ENCODE data around the gene GSN.

GSN gene

DNA sequence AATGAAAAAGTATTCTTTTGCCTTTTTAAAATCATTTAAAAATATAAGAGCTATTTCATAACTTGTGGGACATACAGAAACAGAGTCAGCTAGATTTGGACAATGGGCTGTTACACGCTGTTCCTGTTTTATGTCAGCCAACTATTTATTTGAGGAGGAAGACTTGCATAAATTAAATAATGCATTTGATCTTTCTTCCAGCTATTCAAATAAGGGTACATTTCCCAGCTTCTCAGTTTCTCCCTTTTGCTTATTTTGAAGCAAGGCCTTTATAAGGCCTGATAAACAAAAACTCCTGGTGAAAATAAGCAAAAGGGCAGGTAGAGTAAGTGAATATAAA lies 95.6 kb downstream of the GSN start:
- Histone ChIP-seq H3K4me1 (ENCODE audit: control insufficient read depth, insufficient read depth, low read length) (peaks cover 5% of the 10 kb centered on the region), H3K9me3 (ENCODE audit: control insufficient read depth, low read length) (no peaks in the 10 kb centered on the region), H3K27ac (ENCODE audit: insufficient read depth, low read depth, low read length, poor library complexity, severe bottlenecking) (no peak overlapping the region), H3K4me3 (ENCODE audit: insufficient read depth, low read depth, low read length) (no peak overlapping the region), H3K27me3 (ENCODE audit: control insufficient read depth, insufficient read depth, low read length, poor library complexity, severe bottlenecking) (no peaks in the 10 kb centered on the region), H3K36me3 (ENCODE audit: control insufficient read depth, insufficient read depth, low read length) (no peaks in the 10 kb centered on the region)
- 100% methylated on average over 1 of the region's 1 CpG; no CpG with 5 or more reads in 1 of the 2 experiments for WGBS, 2 experiments

DNA sequence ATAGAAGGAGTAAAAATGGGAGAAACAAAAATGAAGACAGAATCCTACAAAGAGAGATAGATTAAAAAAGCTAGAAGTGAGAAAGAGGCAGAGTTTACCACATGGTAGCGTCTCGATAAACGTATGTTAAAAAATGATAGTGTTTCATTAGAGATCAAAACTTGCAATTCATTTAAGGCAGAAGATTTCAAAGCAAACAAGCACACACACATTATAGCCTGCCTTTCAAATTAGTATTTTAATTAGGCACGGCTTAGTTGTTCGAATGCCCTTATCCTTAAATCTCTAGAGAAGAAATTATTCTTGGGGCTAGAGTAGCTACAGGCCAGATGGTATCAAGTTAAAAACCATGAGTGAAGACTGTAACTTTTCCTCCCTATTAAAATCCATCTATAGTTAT lies 96.1 kb downstream of the GSN start:
- peaks cover 4% of the 10 kb centered on the region for H3K27me3 ChIP-seq (ENCODE audit: control insufficient read depth, insufficient read depth, low read length, poor library complexity, severe bottlenecking)
- no peaks in the 10 kb centered on the region for H3K36me3 ChIP-seq (ENCODE audit: control insufficient read depth, insufficient read depth, low read length)
- WGBS, 2 experiments, result 92 to 100% methylated on average over 3 to 5 of the region's 5 CpGs
- no peak overlapping the region for H3K27ac ChIP-seq (ENCODE audit: insufficient read depth, low read depth, low read length, poor library complexity, severe bottlenecking)
- no peak overlapping the region for H3K4me3 ChIP-seq (ENCODE audit: insufficient read depth, low read depth, low read length)
- peaks cover 5% of the 10 kb centered on the region for H3K4me1 ChIP-seq (ENCODE audit: control insufficient read depth, insufficient read depth, low read length)
- no peaks in the 10 kb centered on the region for H3K9me3 ChIP-seq (ENCODE audit: control insufficient read depth, low read length)

DNA sequence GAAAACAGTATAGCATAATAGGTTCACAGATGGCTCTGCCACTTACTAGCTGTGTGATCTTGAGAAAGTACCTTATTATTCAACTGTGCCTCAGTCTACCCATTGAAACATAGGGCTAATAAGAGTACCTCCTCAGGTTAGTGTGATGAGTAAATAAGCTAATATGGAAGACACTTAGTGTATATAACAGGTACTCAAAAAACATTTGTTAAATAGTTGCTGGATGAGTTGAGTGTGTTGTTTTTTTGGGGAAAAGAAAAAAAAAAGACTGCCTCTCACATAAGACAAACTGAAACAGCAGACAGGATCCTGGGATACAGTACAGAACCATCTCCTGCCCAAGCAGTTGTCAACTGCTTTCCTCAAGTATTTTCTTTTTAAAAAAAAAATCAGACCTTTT lies 96.9 kb downstream of the GSN start:
- Histone ChIP-seq H3K36me3 (ENCODE audit: control insufficient read depth, insufficient read depth, low read length) (no peaks in the 10 kb centered on the region), H3K27me3 (ENCODE audit: control insufficient read depth, insufficient read depth, low read length, poor library complexity, severe bottlenecking) (peaks cover 13% of the 10 kb centered on the region), H3K27ac (ENCODE audit: insufficient read depth, low read depth, low read length, poor library complexity, severe bottlenecking) (no peak overlapping the region), H3K4me1 (ENCODE audit: control insufficient read depth, insufficient read depth, low read length) (peaks cover 5% of the 10 kb centered on the region), H3K4me3 (ENCODE audit: insufficient read depth, low read depth, low read length) (no peak overlapping the region), H3K9me3 (ENCODE audit: control insufficient read depth, low read length) (no peaks in the 10 kb centered on the region)

DNA sequence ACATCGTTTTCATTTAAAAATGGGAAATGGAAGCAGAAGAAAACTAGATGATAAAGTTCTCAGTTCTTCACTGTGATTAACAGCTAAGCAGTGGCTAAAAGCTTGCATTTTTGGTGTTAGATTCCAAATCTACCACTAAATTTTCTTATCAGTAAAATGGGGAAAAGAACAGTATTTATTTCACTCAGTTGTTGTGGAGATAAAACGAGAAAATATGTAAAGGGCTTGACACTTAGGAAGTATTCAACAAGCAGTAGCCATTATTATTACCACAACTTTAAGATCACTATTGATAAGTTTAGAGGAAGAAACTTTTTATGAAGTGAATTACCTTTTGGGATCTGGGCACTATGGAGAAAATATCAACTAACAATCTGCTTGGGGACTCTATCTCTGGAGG lies 97.6 kb downstream of the GSN start:
- WGBS, 2 experiments, result 90% methylated on average over 1 of the region's 2 CpGs; no CpG with 5 or more reads in 1 of the 2 experiments
- H3K4me1 ChIP-seq (ENCODE audit: control insufficient read depth, insufficient read depth, low read length), result peaks cover 5% of the 10 kb centered on the region
- no peaks in the 10 kb centered on the region for H3K9me3 ChIP-seq (ENCODE audit: control insufficient read depth, low read length)
- H3K4me3 ChIP-seq (ENCODE audit: insufficient read depth, low read depth, low read length), result no peak overlapping the region
- H3K27ac ChIP-seq (ENCODE audit: insufficient read depth, low read depth, low read length, poor library complexity, severe bottlenecking), result no peak overlapping the region
- no peaks in the 10 kb centered on the region for H3K36me3 ChIP-seq (ENCODE audit: control insufficient read depth, insufficient read depth, low read length)
- H3K27me3 ChIP-seq (ENCODE audit: control insufficient read depth, insufficient read depth, low read length, poor library complexity, severe bottlenecking), result peaks cover 14% of the 10 kb centered on the region

DNA sequence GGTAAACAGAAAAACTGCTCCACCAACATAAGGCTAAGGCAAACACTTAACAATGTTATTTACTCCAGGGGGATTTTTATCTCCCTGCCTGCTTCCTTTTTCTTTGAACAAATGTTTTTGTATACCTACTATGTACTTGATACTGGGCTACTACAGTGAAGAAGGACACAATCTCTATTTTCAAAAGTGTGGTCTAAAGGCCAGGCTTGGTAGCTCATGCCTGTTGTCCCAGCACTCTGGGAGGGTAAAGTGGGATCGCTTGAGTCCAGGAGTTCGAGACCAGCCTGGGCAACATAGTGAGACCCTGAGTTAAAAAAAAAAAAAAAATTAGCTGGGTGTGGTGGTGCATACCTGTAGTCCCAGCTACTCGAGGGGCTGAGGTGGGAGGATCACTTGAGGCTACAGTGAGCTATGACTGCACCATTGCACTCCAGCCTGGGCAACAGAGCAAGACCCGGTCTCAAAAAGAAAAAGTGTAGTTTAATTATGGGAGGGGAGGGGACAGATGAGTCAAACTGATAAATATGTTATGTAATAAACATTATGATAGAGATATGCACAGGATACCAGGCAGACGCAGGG lies 98.7 kb downstream of the GSN start:
- no peaks in the 10 kb centered on the region for H3K36me3 ChIP-seq (ENCODE audit: control insufficient read depth, insufficient read depth, low read length)
- no peak overlapping the region for H3K4me3 ChIP-seq (ENCODE audit: insufficient read depth, low read depth, low read length)
- H3K9me3 ChIP-seq (ENCODE audit: control insufficient read depth, low read length), result no peaks in the 10 kb centered on the region
- peaks cover 5% of the 10 kb centered on the region for H3K4me1 ChIP-seq (ENCODE audit: control insufficient read depth, insufficient read depth, low read length)
- H3K27ac ChIP-seq (ENCODE audit: insufficient read depth, low read depth, low read length, poor library complexity, severe bottlenecking), result no peak overlapping the region
- WGBS, 2 experiments, result 92 to 93% methylated on average over 5 of the region's 5 CpGs
- H3K27me3 ChIP-seq (ENCODE audit: control insufficient read depth, insufficient read depth, low read length, poor library complexity, severe bottlenecking), result peaks cover 14% of the 10 kb centered on the region

DNA sequence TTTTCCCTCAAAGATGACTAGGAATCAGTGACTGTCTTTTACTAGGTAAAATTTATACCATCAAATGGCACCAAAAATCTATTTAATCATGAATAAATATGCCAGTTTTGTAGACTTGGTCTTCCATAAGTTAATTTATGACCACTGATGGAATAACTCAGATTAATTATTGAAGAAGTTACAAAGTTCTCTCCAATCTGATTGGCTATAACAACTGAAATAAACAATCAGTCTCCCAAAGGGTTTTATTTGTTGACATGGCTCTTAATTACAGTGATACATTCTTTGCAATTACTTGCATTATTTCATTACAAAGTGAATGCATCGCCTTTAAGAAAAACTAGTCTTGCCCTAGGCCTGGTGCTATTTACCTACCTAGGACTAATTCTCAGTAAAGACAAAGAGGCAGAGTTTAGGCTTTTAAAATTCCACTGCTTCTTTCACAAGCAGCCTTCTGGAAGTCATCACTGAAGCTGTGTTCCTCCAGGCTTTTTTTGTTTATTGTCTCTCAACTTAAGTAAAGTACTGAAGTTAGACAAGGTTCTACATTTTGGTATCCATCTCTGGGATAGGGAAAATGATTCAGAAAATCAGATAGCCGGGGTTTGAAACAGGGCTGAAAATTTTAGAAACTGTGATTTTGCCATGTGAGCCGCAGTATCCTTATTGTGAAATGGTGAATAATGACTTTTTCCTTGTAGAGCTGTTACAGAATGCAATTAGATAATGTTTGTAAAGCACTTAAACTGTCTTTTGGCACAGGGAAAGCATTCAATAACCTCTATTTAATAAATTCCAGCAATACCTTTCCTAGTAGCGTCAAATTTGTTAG lies 99.6 kb downstream of the GSN start:
- Histone ChIP-seq H3K4me1 (ENCODE audit: control insufficient read depth, insufficient read depth, low read length) (peaks cover 5% of the 10 kb centered on the region), H3K9me3 (ENCODE audit: control insufficient read depth, low read length) (no peaks in the 10 kb centered on the region), H3K36me3 (ENCODE audit: control insufficient read depth, insufficient read depth, low read length) (no peaks in the 10 kb centered on the region), H3K4me3 (ENCODE audit: insufficient read depth, low read depth, low read length) (no peak overlapping the region), H3K27me3 (ENCODE audit: control insufficient read depth, insufficient read depth, low read length, poor library complexity, severe bottlenecking) (peaks cover 14% of the 10 kb centered on the region), H3K27ac (ENCODE audit: insufficient read depth, low read depth, low read length, poor library complexity, severe bottlenecking) (no peak overlapping the region)
- 61 to 67% methylated on average over 3 of the region's 4 CpGs for whole genome bisulfite sequencing, 2 experiments

DNA sequence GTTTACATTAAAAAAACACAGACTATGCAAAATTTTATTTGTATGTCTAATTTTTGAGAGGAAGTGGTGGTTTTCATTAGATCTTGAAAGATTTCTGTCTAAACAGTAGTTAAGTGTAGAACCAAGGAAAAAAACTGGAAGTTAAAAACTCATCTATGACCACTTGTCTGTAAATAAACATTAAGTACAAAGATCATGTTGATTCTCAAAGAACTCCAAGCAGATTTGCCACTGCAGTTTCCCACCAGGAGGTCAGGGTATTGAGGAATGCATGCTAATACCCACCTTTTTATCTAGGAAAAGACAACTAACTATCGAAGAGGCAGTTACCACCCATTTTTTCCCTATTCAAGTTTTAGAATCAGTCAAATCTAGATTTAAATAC lies 100.2 kb downstream of the GSN start:
- H3K27ac ChIP-seq (ENCODE audit: insufficient read depth, low read depth, low read length, poor library complexity, severe bottlenecking), result no peak overlapping the region
- H3K4me1 ChIP-seq (ENCODE audit: control insufficient read depth, insufficient read depth, low read length), result peaks cover 5% of the 10 kb centered on the region
- H3K27me3 ChIP-seq (ENCODE audit: control insufficient read depth, insufficient read depth, low read length, poor library complexity, severe bottlenecking), result peaks cover 14% of the 10 kb centered on the region
- no peak overlapping the region for H3K4me3 ChIP-seq (ENCODE audit: insufficient read depth, low read depth, low read length)
- no peaks in the 10 kb centered on the region for H3K9me3 ChIP-seq (ENCODE audit: control insufficient read depth, low read length)
- WGBS, 2 experiments, result 0 to 43% methylated on average over 1 of the region's 1 CpG
- no peaks in the 10 kb centered on the region for H3K36me3 ChIP-seq (ENCODE audit: control insufficient read depth, insufficient read depth, low read length)

DNA sequence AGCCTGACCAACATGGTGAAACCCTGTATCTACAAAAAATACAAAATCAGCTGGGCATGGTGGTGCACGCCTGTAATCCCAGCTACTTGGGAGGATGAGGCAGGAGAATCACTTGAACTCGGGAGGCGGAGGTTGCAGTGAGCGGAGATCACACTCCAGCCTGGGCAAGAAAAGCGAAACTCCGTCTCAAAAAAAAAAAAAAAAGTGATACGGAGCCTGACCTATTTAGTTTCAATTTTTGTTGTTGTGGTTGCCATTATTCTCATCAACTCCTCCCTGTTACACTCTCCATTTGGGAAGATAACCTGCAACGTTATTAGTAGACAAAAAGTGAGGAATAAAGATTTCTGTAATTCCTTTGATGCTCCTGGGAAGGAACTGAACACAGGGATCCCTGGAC lies 100.8 kb downstream of the GSN start:
- Histone ChIP-seq H3K27me3 (ENCODE audit: control insufficient read depth, insufficient read depth, low read length, poor library complexity, severe bottlenecking) (peaks cover 14% of the 10 kb centered on the region), H3K9me3 (ENCODE audit: control insufficient read depth, low read length) (no peaks in the 10 kb centered on the region), H3K4me3 (ENCODE audit: insufficient read depth, low read depth, low read length) (no peak overlapping the region), H3K4me1 (ENCODE audit: control insufficient read depth, insufficient read depth, low read length) (peaks cover 5% of the 10 kb centered on the region), H3K27ac (ENCODE audit: insufficient read depth, low read depth, low read length, poor library complexity, severe bottlenecking) (no peak overlapping the region), H3K36me3 (ENCODE audit: control insufficient read depth, insufficient read depth, low read length) (no peaks in the 10 kb centered on the region)
- 87 to 91% methylated on average over 7 to 8 of the region's 8 CpGs for WGBS, 2 experiments

DNA sequence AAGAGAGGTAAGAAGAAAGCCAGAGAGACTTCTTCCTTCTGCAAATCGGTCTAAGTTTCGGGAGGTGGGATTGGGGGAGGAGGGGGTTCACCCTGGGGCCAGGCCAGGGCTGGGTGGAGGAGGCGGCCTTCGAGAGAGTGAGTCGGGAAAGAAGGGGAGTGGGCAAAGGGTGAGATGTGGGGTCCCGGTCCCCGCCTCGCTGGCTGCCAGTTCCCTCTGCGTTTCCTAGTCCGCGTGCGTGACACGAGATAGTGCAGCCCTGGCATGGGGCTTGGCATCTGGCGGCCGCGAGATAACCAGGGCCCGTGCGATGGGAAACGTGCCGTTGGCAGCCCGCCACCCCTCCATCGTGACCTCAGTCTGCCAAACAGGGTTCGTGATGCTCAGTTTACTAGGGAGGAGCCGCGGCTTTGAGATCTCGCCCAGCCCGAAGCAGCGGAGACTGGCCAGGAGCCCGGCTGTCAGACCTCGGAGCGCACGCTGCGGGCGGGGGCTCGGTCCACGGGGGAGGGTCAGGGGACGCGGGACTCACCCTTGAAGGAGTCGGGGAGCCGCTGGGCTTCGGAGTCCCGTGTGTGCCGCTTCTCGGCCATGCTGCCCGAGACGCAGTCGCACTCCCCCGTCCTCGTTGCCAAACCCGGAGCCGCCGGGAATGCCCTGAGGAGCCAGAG lies 101.8 kb downstream of the GSN start, which contains the start of gene STOM:
Gene STOM (minus strand): TSS at position 656 of the 671 bp plus-strand sequence. CDS start 63 bp downstream, at position 593.
- H3K9me3 ChIP-seq (ENCODE audit: control insufficient read depth, low read length), result no peaks in the 10 kb centered on the region
- peak within 1 kb of the TSS; percentile 44 for H3K4me3 ChIP-seq (ENCODE audit: insufficient read depth, low read depth, low read length)
- H3K36me3 ChIP-seq (ENCODE audit: control insufficient read depth, insufficient read depth, low read length), result no peaks in the 10 kb centered on the region
- WGBS, 2 experiments, result 22 to 23% methylated on average over 52 of the region's 52 CpGs
- no peak within 1 kb of the TSS for H3K27ac ChIP-seq (ENCODE audit: insufficient read depth, low read depth, low read length, poor library complexity, severe bottlenecking)
- H3K4me1 ChIP-seq (ENCODE audit: control insufficient read depth, insufficient read depth, low read length), result peaks cover 5% of the 10 kb centered on the region
- H3K27me3 ChIP-seq (ENCODE audit: control insufficient read depth, insufficient read depth, low read length, poor library complexity, severe bottlenecking), result peaks cover 14% of the 10 kb centered on the region

DNA sequence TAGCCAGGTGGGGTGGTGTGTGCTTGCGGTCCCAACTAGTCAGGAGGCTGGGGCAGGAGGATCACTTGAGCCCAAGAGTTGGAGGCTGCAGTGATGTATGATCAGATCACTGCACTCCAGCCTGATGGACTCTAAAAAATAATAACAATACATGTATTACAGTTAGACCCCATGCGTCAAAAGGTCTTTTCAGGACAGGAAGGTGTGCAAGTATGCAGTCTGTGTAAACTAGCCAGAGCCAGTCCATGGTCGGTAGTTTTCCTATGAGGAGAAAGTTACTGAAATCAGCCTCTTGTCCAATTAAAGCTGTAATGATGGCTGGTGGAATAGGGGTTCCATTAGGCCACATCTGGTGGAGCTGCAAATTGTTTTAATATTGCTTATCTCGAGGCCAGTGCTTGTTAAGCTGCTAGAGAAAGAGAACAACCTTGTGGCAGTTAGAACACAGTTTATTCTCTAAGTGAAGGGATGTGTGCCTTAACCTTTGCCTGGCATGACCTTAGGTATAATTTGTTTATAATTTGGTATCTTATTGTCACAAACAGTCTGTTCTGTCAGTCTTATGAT lies 103.6 kb downstream of the GSN start:
- WGBS, 2 experiments, result 93 to 97% methylated on average over 4 of the region's 4 CpGs
- Histone ChIP-seq H3K27ac (ENCODE audit: insufficient read depth, low read depth, low read length, poor library complexity, severe bottlenecking) (no peak overlapping the region), H3K4me3 (ENCODE audit: insufficient read depth, low read depth, low read length) (no peak overlapping the region), H3K4me1 (ENCODE audit: control insufficient read depth, insufficient read depth, low read length) (peaks cover 5% of the 10 kb centered on the region), H3K36me3 (ENCODE audit: control insufficient read depth, insufficient read depth, low read length) (no peaks in the 10 kb centered on the region), H3K9me3 (ENCODE audit: control insufficient read depth, low read length) (no peaks in the 10 kb centered on the region), H3K27me3 (ENCODE audit: control insufficient read depth, insufficient read depth, low read length, poor library complexity, severe bottlenecking) (peaks cover 14% of the 10 kb centered on the region)
